H1 (cell line): ENCODE results near the gene IQCF2.
"Not testable (repeated sequence)": the region's sequence is repeated elsewhere in the genome, so short reads cannot be mapped to it uniquely, and the experiment has no call there.

Experiments
- CBX8 ChIP-seq: fragments of 300-800, 300-1000 bp; sonication (generic); IDR thresholded peaks from 2 replicates; pipeline ENCODE4 v1.7.1; 2016; ENCODE audit warnings: low read depth, low read length, borderline replicate concordance
- EZH2 ChIP-seq: fragments of 200-600 bp; sonication (generic); IDR thresholded peaks from 2 replicates; pipeline ENCODE4 v1.7.1; 2012; ENCODE audit warnings: low read depth, mild to moderate bottlenecking, moderate library complexity, low read length, inconsistent platforms; ENCODE audit not compliant: severe bottlenecking
- RAD21 ChIP-seq, 2 experiments: IDR thresholded peaks in 1 of 2; conservative IDR thresholded peaks in 1 of 2; 2 replicates each; pipeline ENCODE4 v1.6.1; 2011; ENCODE audit warnings: low read depth in 2 of 2, low read length in 2 of 2, improper control_type of control experiment in 1 of 2, inconsistent platforms in 1 of 2, mild to moderate bottlenecking in 1 of 2, moderate library complexity in 1 of 2
- SP2 ChIP-seq: IDR thresholded peaks from 2 replicates; pipeline ENCODE4 v1.6.1; 2012; ENCODE audit warnings: mild to moderate bottlenecking, low read length, inconsistent platforms
- TF ChIP-seq, protein P1 (sequence below), 3 experiments: IDR thresholded peaks; 1 replicate in 2 of 3; 2 replicates in 1 of 3; pipeline versions ENCODE4 v1.5.1 to v1.6.1; 2011; ENCODE audit warnings: low read length in 3 of 3, mild to moderate bottlenecking in 3 of 3, inconsistent platforms in 2 of 3, low read depth in 1 of 3, moderate library complexity in 1 of 3; ENCODE audit not compliant: insufficient read depth in 1 of 3; ENCODE audit errors: control extremely low read depth in 1 of 3

DNA sequence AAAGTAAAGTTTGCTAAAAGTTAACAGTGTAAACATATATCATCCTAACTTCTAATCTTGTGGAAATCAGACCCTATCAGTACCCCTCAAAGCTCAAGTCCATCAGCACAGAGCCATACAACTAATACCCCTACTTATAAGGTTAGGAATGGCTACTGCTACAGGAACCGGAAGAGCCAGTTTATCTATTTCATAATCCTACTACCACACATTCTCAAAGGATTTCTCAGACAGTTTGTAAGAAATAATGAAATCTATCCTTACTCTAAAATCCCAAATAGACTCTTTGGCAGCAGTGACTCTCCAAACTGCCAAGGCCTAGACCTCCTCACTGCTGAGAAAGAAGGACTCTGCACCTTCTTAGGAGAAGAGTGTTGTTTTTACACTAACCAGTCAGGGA, 6.0 kb upstream of the IQCF2 start:
- TF ChIP-seq EZH2; CBX8; SP2; RAD21 (IDR thresholded peaks at IDR 0.05 in 1 of 2, conservative IDR thresholded peaks at IDR 0.05 in 1 of 2; ENCODE audit: low read depth in 2 of 2, low read length in 2 of 2): not testable (repeated sequence)
- TF ChIP-seq, protein P1, sequence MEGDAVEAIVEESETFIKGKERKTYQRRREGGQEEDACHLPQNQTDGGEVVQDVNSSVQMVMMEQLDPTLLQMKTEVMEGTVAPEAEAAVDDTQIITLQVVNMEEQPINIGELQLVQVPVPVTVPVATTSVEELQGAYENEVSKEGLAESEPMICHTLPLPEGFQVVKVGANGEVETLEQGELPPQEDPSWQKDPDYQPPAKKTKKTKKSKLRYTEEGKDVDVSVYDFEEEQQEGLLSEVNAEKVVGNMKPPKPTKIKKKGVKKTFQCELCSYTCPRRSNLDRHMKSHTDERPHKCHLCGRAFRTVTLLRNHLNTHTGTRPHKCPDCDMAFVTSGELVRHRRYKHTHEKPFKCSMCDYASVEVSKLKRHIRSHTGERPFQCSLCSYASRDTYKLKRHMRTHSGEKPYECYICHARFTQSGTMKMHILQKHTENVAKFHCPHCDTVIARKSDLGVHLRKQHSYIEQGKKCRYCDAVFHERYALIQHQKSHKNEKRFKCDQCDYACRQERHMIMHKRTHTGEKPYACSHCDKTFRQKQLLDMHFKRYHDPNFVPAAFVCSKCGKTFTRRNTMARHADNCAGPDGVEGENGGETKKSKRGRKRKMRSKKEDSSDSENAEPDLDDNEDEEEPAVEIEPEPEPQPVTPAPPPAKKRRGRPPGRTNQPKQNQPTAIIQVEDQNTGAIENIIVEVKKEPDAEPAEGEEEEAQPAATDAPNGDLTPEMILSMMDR (IDR thresholded peaks at IDR 0.05; ENCODE audit: control extremely low read depth in 1 of 3, insufficient read depth in 1 of 3, low read depth in 1 of 3, low read length in 3 of 3), result not testable (repeated sequence)
